OCI-LY7 (cell line): ENCODE results near the gene PRSS38.

Source experiments
- CTCF ChIP-seq: fragments of 200-600 bp; sonication (generic); conservative IDR thresholded peaks from 2 replicates; pipeline ENCODE4 v1.5.1; 2014; ENCODE audit warnings: mild to moderate bottlenecking, antibody characterized with exemption, low read length, moderate library complexity, mixed read lengths
- EZH2phosphoT487 ChIP-seq: fragments of 200-600 bp; sonication (generic); IDR thresholded peaks from 2 replicates; pipeline ENCODE4 v1.6.1; 2018; ENCODE audit warnings: low read depth, borderline replicate concordance, mild to moderate bottlenecking, mixed run types, antibody characterized with exemption, low read length, moderate library complexity, mixed read lengths

GRCh38 chr1:227855687-227856086 is 40.2 kb downstream of the PRSS38 start:
- TF ChIP-seq CTCF: no peak
- no peak for TF ChIP-seq EZH2phosphoT487
